ENCODE results near the gene FHIT. TPM values are rescaled to one million over a fixed set of nuclear protein-coding genes. Genes with fewer than 3 reads are reported as not detected.

Gene FHIT
- total RNA-seq, 2 experiments from 2014 or later, result 7.6 to 7.9 TPM

GRCh38 chr3:59733041-59733809 lies 1518.0 kb downstream of the FHIT start:
- Mint-ChIP-seq H3K27me3 (peaks cover 3% of the 10 kb centered on the region), H3K9me3 (no peaks in the 10 kb centered on the region), H3K4me1 (ENCODE audit: low read depth) (peaks cover 24% of the 10 kb centered on the region), H3K27ac (no peak overlapping the region), H3K36me3 (ENCODE audit: low read depth) (no peaks in the 10 kb centered on the region), H3K4me3 (no peak overlapping the region)
- ChIA-PET POLR2A (no interaction called here), CTCF (interaction anchor here (0.6 to 1.3 kb wide), 3 partner anchors 31 to 126 kb away, joined by 3 read pairs; no protein-coding TSS in a partner anchor)
- ATAC-seq (no peak), DNase-seq (no peak)
- intact Hi-C loops (cut with micrococcal nuclease), result no loop called here
- TF ChIP-seq CTCF (IDR thresholded peaks at IDR 0.05), result no peak

GRCh38 chr3:59731943-59732342 lies 1519.3 kb downstream of the FHIT start:
- no peak for TF ChIP-seq CTCF (IDR thresholded peaks at IDR 0.05)
- CTCF ChIA-PET, result interaction anchor here (1.2 kb wide), 1 partner anchor 126 kb away, joined by 3 read pairs; no protein-coding TSS in a partner anchor
- peak; percentile 68 for ATAC-seq
- Mint-ChIP-seq H3K36me3 (ENCODE audit: low read depth) (no peaks in the 10 kb centered on the region), H3K27me3 (peaks cover 3% of the 10 kb centered on the region), H3K9me3 (no peaks in the 10 kb centered on the region), H3K27ac (no peak overlapping the region), H3K4me1 (ENCODE audit: low read depth) (peaks cover 24% of the 10 kb centered on the region), H3K4me3 (no peak overlapping the region)
- DNase-seq, result no peak
- intact Hi-C loops (cut with micrococcal nuclease), result no loop called here
- POLR2A ChIA-PET, result interaction anchor here (0.6 kb wide), 1 partner anchor 1123 kb away, joined by 3 read pairs; no protein-coding TSS in a partner anchor

GRCh38 chr3:59730591-59730990 lies 1520.7 kb downstream of the FHIT start:
- ATAC-seq, result no peak
- H3K4me1 Mint-ChIP-seq (ENCODE audit: low read depth), result peaks cover 33% of the 10 kb centered on the region
- no peak for DNase-seq
- POLR2A ChIA-PET, result no interaction called here
- no peaks in the 10 kb centered on the region for H3K9me3 Mint-ChIP-seq
- no peak overlapping the region for H3K4me3 Mint-ChIP-seq
- intact Hi-C loops (cut with micrococcal nuclease), result no loop called here
- no peaks in the 10 kb centered on the region for H3K36me3 Mint-ChIP-seq (ENCODE audit: low read depth)
- peaks cover 3% of the 10 kb centered on the region for H3K27me3 Mint-ChIP-seq
- no peak for TF ChIP-seq CTCF (IDR thresholded peaks at IDR 0.05)
- CTCF ChIA-PET, result no interaction called here
- H3K27ac Mint-ChIP-seq, result no peak overlapping the region

- DNase-seq (no peak), ATAC-seq (no peak)
- Mint-ChIP-seq H3K4me1 (ENCODE audit: low read depth) (peaks cover 30% of the 10 kb centered on the region), H3K27ac (no peak overlapping the region), H3K9me3 (no peaks in the 10 kb centered on the region), H3K27me3 (no peaks in the 10 kb centered on the region), H3K4me3 (no peak overlapping the region), H3K36me3 (ENCODE audit: low read depth) (no peaks in the 10 kb centered on the region)
- ChIA-PET CTCF (interaction anchor here (0.6 kb wide), 1 partner anchor 27 kb away, joined by 3 read pairs; no protein-coding TSS in a partner anchor), POLR2A (no interaction called here)
- intact Hi-C loops (cut with micrococcal nuclease), result no loop called here
- TF ChIP-seq CTCF (IDR thresholded peaks at IDR 0.05), result no peak
Measured at GRCh38 chr3:59728587-59728908, 1522.7 kb downstream of the FHIT start.

- Mint-ChIP-seq H3K36me3 (ENCODE audit: low read depth) (no peaks in the 10 kb centered on the region), H3K4me1 (ENCODE audit: low read depth) (peaks cover 25% of the 10 kb centered on the region), H3K9me3 (no peaks in the 10 kb centered on the region), H3K4me3 (no peak overlapping the region), H3K27me3 (no peaks in the 10 kb centered on the region), H3K27ac (no peak overlapping the region)
- DNase-seq (no peak), ATAC-seq (no peak)
- intact Hi-C loops (cut with micrococcal nuclease), result no loop called here
- ChIA-PET CTCF (interaction anchor here (0.6 kb wide), 1 partner anchor 26 kb away, joined by 3 read pairs; no protein-coding TSS in a partner anchor), POLR2A (no interaction called here)
- TF ChIP-seq CTCF (IDR thresholded peaks at IDR 0.05), result no peak
Measured at GRCh38 chr3:59727902-59728586, 1523.2 kb downstream of the FHIT start.

All from activated CD8-positive, alpha-beta T cell treated with anti-CD3 and anti-CD28 coated beads for 36 hours (primary cell).